GM23338 (cell line): ENCODE data around the gene SIK2. TPM values are rescaled to one million over a fixed set of nuclear protein-coding genes. Genes with fewer than 3 reads are reported as not detected.

Experiments used
- ATAC-seq: fragments of 200-7000 bp; cut with Tn5 transposase; 3 replicates; pipeline ENCODE4 v1.9.1; 2020
- DNase-seq: peaks from one replicate; pipeline ENCODE4 v3.0.0-alpha.2; 2015; ENCODE audit warnings: low spot score
- H2AFZ ChIP-seq: fragments of 200-600 bp; sonication (generic); 2 replicates; pipeline ENCODE4 v1.8.0; 2016; ENCODE audit warnings: antibody characterized with exemption, mild to moderate bottlenecking, moderate library complexity
- H3F3A ChIP-seq: fragments of 200-600 bp; sonication (generic); replicated peaks from 2 replicates; pipeline ENCODE4 v1.8.0; 2017; ENCODE audit warnings: antibody characterized with exemption, mixed run types, low read depth
- H3K27ac ChIP-seq: fragments of 200-600 bp; sonication (generic); 2 replicates; pipeline ENCODE4 v1.6.1; 2016; ENCODE audit warnings: low read depth
- H3K27me3 ChIP-seq: fragments of 200-600 bp; sonication (generic); 2 replicates; pipeline ENCODE4 v1.8.0; 2016; ENCODE audit warnings: mild to moderate bottlenecking, mixed run types, moderate library complexity; ENCODE audit not compliant: insufficient read depth
- H3K36me3 ChIP-seq: fragments of 200-600 bp; sonication (generic); 2 replicates; pipeline ENCODE4 v1.8.0; 2016; ENCODE audit warnings: mild to moderate bottlenecking; ENCODE audit not compliant: insufficient read depth
- H3K4me1 ChIP-seq: fragments of 200-600 bp; sonication (generic); 2 replicates; pipeline ENCODE4 v1.8.0; 2016; ENCODE audit warnings: mild to moderate bottlenecking, moderate library complexity; ENCODE audit not compliant: insufficient read depth
- H3K4me2 ChIP-seq: fragments of 200-600 bp; sonication (generic); 2 replicates; pipeline ENCODE4 v1.7.1; 2017; ENCODE audit warnings: mixed run types
- H3K4me3 ChIP-seq: fragments of 200-600 bp; sonication (generic); 2 replicates; pipeline ENCODE4 v1.6.1; 2016; ENCODE audit warnings: mixed run types
- H3K79me2 ChIP-seq: fragments of 200-600 bp; sonication (generic); replicated peaks from 2 replicates; pipeline ENCODE4 v1.8.0; 2017; ENCODE audit warnings: mild to moderate bottlenecking; ENCODE audit not compliant: insufficient read depth
- H3K9me2 ChIP-seq: fragments of 200-600 bp; sonication (generic); 2 replicates; pipeline ENCODE4 v1.8.0; 2017; ENCODE audit not compliant: insufficient read depth
- H4K20me1 ChIP-seq: fragments of 200-600 bp; sonication (generic); replicated peaks from 2 replicates; pipeline ENCODE4 v1.8.0; 2017; ENCODE audit warnings: mild to moderate bottlenecking; ENCODE audit not compliant: insufficient read depth
- H3K27ac Mint-ChIP-seq: 2 replicates; pipeline ENCODE4 v1.8.0; 2020; ENCODE audit warnings: inconsistent platforms, mild to moderate bottlenecking, moderate library complexity, mixed read lengths
- H3K27me3 Mint-ChIP-seq: 3 replicates; pipeline ENCODE4 v1.8.0; 2022; ENCODE audit warnings: low read depth, mild to moderate bottlenecking, moderate library complexity, mixed read lengths, inconsistent platforms; ENCODE audit not compliant: insufficient read depth, poor library complexity
- H3K36me3 Mint-ChIP-seq: 3 replicates; pipeline ENCODE4 v1.8.0; 2021; ENCODE audit warnings: low read depth, mild to moderate bottlenecking, inconsistent platforms, moderate library complexity, mixed read lengths
- H3K4me1 Mint-ChIP-seq: 3 replicates; pipeline ENCODE4 v1.8.0; 2020; ENCODE audit warnings: mild to moderate bottlenecking, inconsistent platforms, mixed read lengths
- H3K4me3 Mint-ChIP-seq: 3 replicates; pipeline ENCODE4 v1.8.0; 2021; ENCODE audit warnings: moderate library complexity, mild to moderate bottlenecking, inconsistent platforms, mixed read lengths
- H3K9me3 Mint-ChIP-seq: 3 replicates; pipeline ENCODE4 v1.8.0; 2020; ENCODE audit warnings: moderate library complexity, mild to moderate bottlenecking, inconsistent platforms, mixed read lengths
- CREB1 ChIP-seq: fragments of 250-450 bp; sonication (Bioruptor Pico); IDR thresholded peaks from 2 replicates; pipeline ENCODE4 v1.5.0; 2020; ENCODE audit warnings: low read depth, mild to moderate bottlenecking, moderate library complexity
- EZH2 ChIP-seq: fragments of 200-600 bp; sonication (generic); IDR thresholded peaks from one replicate; pipeline ENCODE4 v1.8.0; 2017; ENCODE audit warnings: antibody characterized with exemption, mild to moderate bottlenecking, low read depth; ENCODE audit not compliant: unreplicated experiment
- EZH2phosphoT487 ChIP-seq: fragments of 200-600 bp; sonication (generic); IDR thresholded peaks from one replicate; pipeline ENCODE4 v1.8.1; 2018; ENCODE audit warnings: antibody characterized with exemption; ENCODE audit not compliant: unreplicated experiment
- JUNB ChIP-seq: IDR thresholded peaks from one replicate; pipeline ENCODE4 v1.6.1; 2016; ENCODE audit warnings: antibody characterized with exemption; ENCODE audit not compliant: unreplicated experiment
- NANOG ChIP-seq: IDR thresholded peaks from 2 replicates; pipeline ENCODE4 v1.6.1; 2016; ENCODE audit warnings: antibody characterized with exemption, borderline replicate concordance
- POLR2AphosphoS5 ChIP-seq: IDR thresholded peaks from 2 replicates; pipeline ENCODE4 v1.6.1; 2016; ENCODE audit warnings: antibody characterized with exemption, low read depth
- REST ChIP-seq: IDR thresholded peaks from one replicate; pipeline ENCODE4 v1.6.1; 2018; ENCODE audit warnings: antibody characterized with exemption; ENCODE audit not compliant: unreplicated experiment
- STAT1 ChIP-seq: IDR thresholded peaks from one replicate; pipeline ENCODE4 v1.6.1; 2016; ENCODE audit warnings: antibody characterized with exemption; ENCODE audit not compliant: unreplicated experiment
- ZNF114 ChIP-seq: fragments of 250-450 bp; sonication (Bioruptor Pico); IDR thresholded peaks from 2 replicates; pipeline ENCODE4 v1.5.0; 2020; ENCODE audit warnings: mild to moderate bottlenecking, moderate library complexity
- ZNF331 ChIP-seq: fragments of 250-450 bp; sonication (Bioruptor Pico); IDR thresholded peaks from 2 replicates; pipeline ENCODE4 v1.5.0; 2020; ENCODE audit warnings: low read depth, mild to moderate bottlenecking, moderate library complexity
- polyA plus RNA-seq: library from polyadenylated mRNA; unstranded; fragments of >200 nt; fragmentation: Nextera tagmentation; extraction: Ambion mirVana; gene quantifications from 2 replicates; pipeline ENCODE4 v1.2.1, GENCODE V29; 2016
- total RNA-seq: library from RNA; depleted of rRNA; stranded (reverse); fragments of >200 nt; shearing (Covaris generic); gene quantifications from 2 replicates; pipeline ENCODE4 v1.2.3, GENCODE V29; 2014
- TF ChIP-seq, protein P1 (sequence below): IDR thresholded peaks from 2 replicates; pipeline ENCODE4 v1.6.1; 2016; ENCODE audit warnings: antibody characterized with exemption
- TF ChIP-seq, protein P2 (sequence below), 2 experiments: fragments of 200-600 bp in 1 of 2; sonication (generic) in 1 of 2; conservative IDR thresholded peaks; 2 replicates each; pipeline versions ENCODE4 v1.5.1 to v1.6.1; 2016 to 2017; ENCODE audit warnings: antibody characterized with exemption in 2 of 2, low read depth in 2 of 2, mild to moderate bottlenecking in 2 of 2, moderate library complexity in 1 of 2
- TF ChIP-seq, protein P3 (sequence below): fragments of 250-450 bp; sonication (Bioruptor Pico); IDR thresholded peaks from 2 replicates; pipeline ENCODE4 v1.5.0; 2020; ENCODE audit warnings: mild to moderate bottlenecking, moderate library complexity

Gene SIK2
- total and polyA plus RNA-seq, 2 experiments from 2014 or later: 2.3 to 6.7 TPM

DNA sequence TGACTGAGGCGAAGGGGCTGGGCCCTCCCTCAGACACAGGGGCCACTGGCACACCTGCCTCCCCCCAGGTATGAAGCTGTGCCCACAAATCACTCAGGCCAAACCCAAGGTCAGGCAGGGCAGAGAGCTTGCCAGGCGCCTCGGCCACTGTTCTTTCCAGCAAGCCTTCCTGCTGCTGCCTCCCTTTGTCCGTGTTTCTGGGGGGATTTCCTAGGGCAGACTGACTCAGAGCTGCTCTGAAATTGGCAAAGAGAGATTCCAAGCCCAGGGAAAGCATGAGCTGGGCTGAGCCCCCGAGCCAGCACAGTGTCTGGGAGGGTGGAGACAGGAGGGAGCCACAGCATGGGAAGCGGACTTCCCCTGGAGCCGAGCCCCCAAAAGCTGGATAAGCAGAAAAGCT, 130.8 kb downstream of the SIK2 start:
- Histone ChIP-seq H3F3A (no peaks in the 10 kb centered on the region), H3K4me1 (no peaks in the 10 kb centered on the region), H3K9me2 (no peaks in the 10 kb centered on the region), H4K20me1 (no peaks in the 10 kb centered on the region), H3K27me3 (no peaks in the 10 kb centered on the region), H3K79me2 (no peaks in the 10 kb centered on the region), H2AFZ (no peak overlapping the region), H3K4me2 (no peak overlapping the region), H3K27ac (no peak overlapping the region; the same call in 1 of the 2 replicates), H3K4me3 (no peak overlapping the region), H3K36me3 (no peaks in the 10 kb centered on the region)
- peaks cover 20% of the 10 kb centered on the region for H3K4me1 Mint-ChIP-seq
- ATAC-seq (peak; percentile 12), DNase-seq (no peak)
- no peak overlapping the region for H3K4me3 Mint-ChIP-seq
- no peak overlapping the region for H3K27ac Mint-ChIP-seq
- H3K36me3 Mint-ChIP-seq: peaks cover 11% of the 10 kb centered on the region
- H3K27me3 Mint-ChIP-seq: peaks cover 8% of the 10 kb centered on the region
- no peaks in the 10 kb centered on the region for H3K9me3 Mint-ChIP-seq
- TF ChIP-seq, protein P1, sequence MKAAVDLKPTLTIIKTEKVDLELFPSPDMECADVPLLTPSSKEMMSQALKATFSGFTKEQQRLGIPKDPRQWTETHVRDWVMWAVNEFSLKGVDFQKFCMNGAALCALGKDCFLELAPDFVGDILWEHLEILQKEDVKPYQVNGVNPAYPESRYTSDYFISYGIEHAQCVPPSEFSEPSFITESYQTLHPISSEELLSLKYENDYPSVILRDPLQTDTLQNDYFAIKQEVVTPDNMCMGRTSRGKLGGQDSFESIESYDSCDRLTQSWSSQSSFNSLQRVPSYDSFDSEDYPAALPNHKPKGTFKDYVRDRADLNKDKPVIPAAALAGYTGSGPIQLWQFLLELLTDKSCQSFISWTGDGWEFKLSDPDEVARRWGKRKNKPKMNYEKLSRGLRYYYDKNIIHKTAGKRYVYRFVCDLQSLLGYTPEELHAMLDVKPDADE: no peak
- TF ChIP-seq ZNF114 (CRISPR knock-in tag) (no peak), NANOG (no peak), ZNF331 (CRISPR knock-in tag) (no peak), REST (no peak), EZH2phosphoT487 (no peak), JUNB (no peak), CREB1 (CRISPR knock-in tag) (no peak), STAT1 (no peak), POLR2AphosphoS5 (no peak), EZH2 (no peak)
- TF ChIP-seq, protein P2, sequence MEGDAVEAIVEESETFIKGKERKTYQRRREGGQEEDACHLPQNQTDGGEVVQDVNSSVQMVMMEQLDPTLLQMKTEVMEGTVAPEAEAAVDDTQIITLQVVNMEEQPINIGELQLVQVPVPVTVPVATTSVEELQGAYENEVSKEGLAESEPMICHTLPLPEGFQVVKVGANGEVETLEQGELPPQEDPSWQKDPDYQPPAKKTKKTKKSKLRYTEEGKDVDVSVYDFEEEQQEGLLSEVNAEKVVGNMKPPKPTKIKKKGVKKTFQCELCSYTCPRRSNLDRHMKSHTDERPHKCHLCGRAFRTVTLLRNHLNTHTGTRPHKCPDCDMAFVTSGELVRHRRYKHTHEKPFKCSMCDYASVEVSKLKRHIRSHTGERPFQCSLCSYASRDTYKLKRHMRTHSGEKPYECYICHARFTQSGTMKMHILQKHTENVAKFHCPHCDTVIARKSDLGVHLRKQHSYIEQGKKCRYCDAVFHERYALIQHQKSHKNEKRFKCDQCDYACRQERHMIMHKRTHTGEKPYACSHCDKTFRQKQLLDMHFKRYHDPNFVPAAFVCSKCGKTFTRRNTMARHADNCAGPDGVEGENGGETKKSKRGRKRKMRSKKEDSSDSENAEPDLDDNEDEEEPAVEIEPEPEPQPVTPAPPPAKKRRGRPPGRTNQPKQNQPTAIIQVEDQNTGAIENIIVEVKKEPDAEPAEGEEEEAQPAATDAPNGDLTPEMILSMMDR (conservative IDR thresholded peaks at IDR 0.05; ENCODE audit: low read depth in 2 of 2): no peak
- TF ChIP-seq, protein P3, sequence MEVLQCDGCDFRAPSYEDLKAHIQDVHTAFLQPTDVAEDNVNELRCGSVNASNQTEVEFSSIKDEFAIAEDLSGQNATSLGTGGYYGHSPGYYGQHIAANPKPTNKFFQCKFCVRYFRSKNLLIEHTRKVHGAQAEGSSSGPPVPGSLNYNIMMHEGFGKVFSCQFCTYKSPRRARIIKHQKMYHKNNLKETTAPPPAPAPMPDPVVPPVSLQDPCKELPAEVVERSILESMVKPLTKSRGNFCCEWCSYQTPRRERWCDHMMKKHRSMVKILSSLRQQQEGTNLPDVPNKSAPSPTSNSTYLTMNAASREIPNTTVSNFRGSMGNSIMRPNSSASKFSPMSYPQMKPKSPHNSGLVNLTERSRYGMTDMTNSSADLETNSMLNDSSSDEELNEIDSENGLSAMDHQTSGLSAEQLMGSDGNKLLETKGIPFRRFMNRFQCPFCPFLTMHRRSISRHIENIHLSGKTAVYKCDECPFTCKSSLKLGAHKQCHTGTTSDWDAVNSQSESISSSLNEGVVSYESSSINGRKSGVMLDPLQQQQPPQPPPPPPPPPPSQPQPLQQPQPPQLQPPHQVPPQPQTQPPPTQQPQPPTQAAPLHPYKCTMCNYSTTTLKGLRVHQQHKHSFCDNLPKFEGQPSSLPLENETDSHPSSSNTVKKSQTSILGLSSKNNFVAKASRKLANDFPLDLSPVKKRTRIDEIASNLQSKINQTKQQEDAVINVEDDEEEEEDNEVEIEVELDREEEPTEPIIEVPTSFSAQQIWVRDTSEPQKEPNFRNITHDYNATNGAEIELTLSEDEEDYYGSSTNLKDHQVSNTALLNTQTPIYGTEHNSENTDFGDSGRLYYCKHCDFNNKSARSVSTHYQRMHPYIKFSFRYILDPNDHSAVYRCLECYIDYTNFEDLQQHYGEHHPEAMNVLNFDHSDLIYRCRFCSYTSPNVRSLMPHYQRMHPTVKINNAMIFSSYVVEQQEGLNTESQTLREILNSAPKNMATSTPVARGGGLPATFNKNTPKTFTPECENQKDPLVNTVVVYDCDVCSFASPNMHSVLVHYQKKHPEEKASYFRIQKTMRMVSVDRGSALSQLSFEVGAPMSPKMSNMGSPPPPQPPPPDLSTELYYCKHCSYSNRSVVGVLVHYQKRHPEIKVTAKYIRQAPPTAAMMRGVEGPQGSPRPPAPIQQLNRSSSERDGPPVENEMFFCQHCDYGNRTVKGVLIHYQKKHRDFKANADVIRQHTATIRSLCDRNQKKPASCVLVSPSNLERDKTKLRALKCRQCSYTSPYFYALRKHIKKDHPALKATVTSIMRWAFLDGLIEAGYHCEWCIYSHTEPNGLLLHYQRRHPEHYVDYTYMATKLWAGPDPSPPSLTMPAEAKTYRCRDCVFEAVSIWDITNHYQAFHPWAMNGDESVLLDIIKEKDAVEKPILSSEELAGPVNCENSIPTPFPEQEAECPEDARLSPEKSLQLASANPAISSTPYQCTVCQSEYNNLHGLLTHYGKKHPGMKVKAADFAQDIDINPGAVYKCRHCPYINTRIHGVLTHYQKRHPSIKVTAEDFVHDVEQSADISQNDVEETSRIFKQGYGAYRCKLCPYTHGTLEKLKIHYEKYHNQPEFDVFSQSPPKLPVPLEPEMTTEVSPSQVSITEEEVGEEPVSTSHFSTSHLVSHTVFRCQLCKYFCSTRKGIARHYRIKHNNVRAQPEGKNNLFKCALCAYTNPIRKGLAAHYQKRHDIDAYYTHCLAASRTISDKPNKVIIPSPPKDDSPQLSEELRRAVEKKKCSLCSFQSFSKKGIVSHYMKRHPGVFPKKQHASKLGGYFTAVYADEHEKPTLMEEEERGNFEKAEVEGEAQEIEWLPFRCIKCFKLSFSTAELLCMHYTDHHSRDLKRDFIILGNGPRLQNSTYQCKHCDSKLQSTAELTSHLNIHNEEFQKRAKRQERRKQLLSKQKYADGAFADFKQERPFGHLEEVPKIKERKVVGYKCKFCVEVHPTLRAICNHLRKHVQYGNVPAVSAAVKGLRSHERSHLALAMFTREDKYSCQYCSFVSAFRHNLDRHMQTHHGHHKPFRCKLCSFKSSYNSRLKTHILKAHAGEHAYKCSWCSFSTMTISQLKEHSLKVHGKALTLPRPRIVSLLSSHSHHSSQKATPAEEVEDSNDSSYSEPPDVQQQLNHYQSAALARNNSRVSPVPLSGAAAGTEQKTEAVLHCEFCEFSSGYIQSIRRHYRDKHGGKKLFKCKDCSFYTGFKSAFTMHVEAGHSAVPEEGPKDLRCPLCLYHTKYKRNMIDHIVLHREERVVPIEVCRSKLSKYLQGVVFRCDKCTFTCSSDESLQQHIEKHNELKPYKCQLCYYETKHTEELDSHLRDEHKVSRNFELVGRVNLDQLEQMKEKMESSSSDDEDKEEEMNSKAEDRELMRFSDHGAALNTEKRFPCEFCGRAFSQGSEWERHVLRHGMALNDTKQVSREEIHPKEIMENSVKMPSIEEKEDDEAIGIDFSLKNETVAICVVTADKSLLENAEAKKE (CRISPR knock-in tag): no peak
